ENCODE data around the gene GPR18. TPM values are rescaled to one million over a fixed set of nuclear protein-coding genes. Genes with fewer than 3 reads are reported as not detected.

Gene GPR18
- total RNA-seq, 3 donors from 2014 or later, result 0.35 to 0.60 (median 0.46) TPM

- Histone ChIP-seq H3K9me3 (no peaks in the 10 kb centered on the region), H3K4me1 (ENCODE audit: low read depth) (no peaks in the 10 kb centered on the region), H3K36me3 (ENCODE audit: low read depth) (no peaks in the 10 kb centered on the region), H3K4me3 (no peak overlapping the region)
- DNase-seq (no peak), ATAC-seq (peak; percentile 38)
- no peak for TF ChIP-seq CTCF (IDR thresholded peaks at IDR 0.05)
- intact Hi-C loops (cut with DNase I, micrococcal nuclease), result loop anchor here in 1 of 2 donors (2.0 kb wide), 1 partner anchor 87 kb away; no protein-coding TSS in a partner anchor
These were observed 5.9 kb upstream of the GPR18 start for GRCh38 chr13:99264051-99264450.

GRCh38 chr13:99263126-99263785 is 5.1 kb upstream of the GPR18 start:
- ATAC-seq, result no peak
- Histone ChIP-seq H3K4me1 (ENCODE audit: low read depth) (no peaks in the 10 kb centered on the region), H3K36me3 (ENCODE audit: low read depth) (no peaks in the 10 kb centered on the region), H3K4me3 (no peak overlapping the region), H3K9me3 (no peaks in the 10 kb centered on the region)
- DNase-seq, result no peak
- intact Hi-C loops (cut with DNase I, micrococcal nuclease), result no loop called here
- TF ChIP-seq CTCF (IDR thresholded peaks at IDR 0.05), result no peak

- no peaks in the 10 kb centered on the region for H3K36me3 ChIP-seq (ENCODE audit: low read depth)
- H3K4me3 ChIP-seq, result no peak overlapping the region
- ATAC-seq (no peak), DNase-seq (no peak)
- TF ChIP-seq CTCF (IDR thresholded peaks at IDR 0.05), result no peak
- H3K4me1 ChIP-seq (ENCODE audit: low read depth), result no peaks in the 10 kb centered on the region
- intact Hi-C loops (cut with DNase I, micrococcal nuclease), result no loop called here
- no peaks in the 10 kb centered on the region for H3K9me3 ChIP-seq
These were observed 2.9 kb upstream of the GPR18 start for GRCh38 chr13:99261059-99261458.

GRCh38 chr13:99260216-99260615 is 2.0 kb upstream of the GPR18 start:
- TF ChIP-seq CTCF (IDR thresholded peaks at IDR 0.05), result no peak
- DNase-seq (no peak), ATAC-seq (no peak)
- no peak overlapping the region for H3K4me3 ChIP-seq
- intact Hi-C loops (cut with DNase I, micrococcal nuclease), result no loop called here
- H3K9me3 ChIP-seq, result no peaks in the 10 kb centered on the region
- no peaks in the 10 kb centered on the region for H3K36me3 ChIP-seq (ENCODE audit: low read depth)
- H3K4me1 ChIP-seq (ENCODE audit: low read depth), result no peaks in the 10 kb centered on the region

GRCh38 chr13:99258946-99259345 is 767 bp upstream of the GPR18 start:
- intact Hi-C loops (cut with DNase I, micrococcal nuclease), result no loop called here
- DNase-seq (no peak), ATAC-seq (peak; percentile 61)
- H3K4me1 ChIP-seq (ENCODE audit: low read depth), result no peaks in the 10 kb centered on the region
- no peak overlapping the region for H3K4me3 ChIP-seq
- no peaks in the 10 kb centered on the region for H3K36me3 ChIP-seq (ENCODE audit: low read depth)
- no peaks in the 10 kb centered on the region for H3K9me3 ChIP-seq
- TF ChIP-seq CTCF (IDR thresholded peaks at IDR 0.05), result no peak

GRCh38 chr13:99257291-99257690 is 888 bp downstream of the GPR18 start:
- intact Hi-C loops (cut with DNase I, micrococcal nuclease), result no loop called here
- no peak overlapping the region for H3K4me3 ChIP-seq
- H3K36me3 ChIP-seq (ENCODE audit: low read depth), result no peaks in the 10 kb centered on the region
- DNase-seq (no peak), ATAC-seq (no peak)
- no peaks in the 10 kb centered on the region for H3K9me3 ChIP-seq
- no peak for TF ChIP-seq CTCF (IDR thresholded peaks at IDR 0.05)
- H3K4me1 ChIP-seq (ENCODE audit: low read depth), result no peaks in the 10 kb centered on the region
